ENCODE results near the gene PIM3.

The PIM3 gene

DNA sequence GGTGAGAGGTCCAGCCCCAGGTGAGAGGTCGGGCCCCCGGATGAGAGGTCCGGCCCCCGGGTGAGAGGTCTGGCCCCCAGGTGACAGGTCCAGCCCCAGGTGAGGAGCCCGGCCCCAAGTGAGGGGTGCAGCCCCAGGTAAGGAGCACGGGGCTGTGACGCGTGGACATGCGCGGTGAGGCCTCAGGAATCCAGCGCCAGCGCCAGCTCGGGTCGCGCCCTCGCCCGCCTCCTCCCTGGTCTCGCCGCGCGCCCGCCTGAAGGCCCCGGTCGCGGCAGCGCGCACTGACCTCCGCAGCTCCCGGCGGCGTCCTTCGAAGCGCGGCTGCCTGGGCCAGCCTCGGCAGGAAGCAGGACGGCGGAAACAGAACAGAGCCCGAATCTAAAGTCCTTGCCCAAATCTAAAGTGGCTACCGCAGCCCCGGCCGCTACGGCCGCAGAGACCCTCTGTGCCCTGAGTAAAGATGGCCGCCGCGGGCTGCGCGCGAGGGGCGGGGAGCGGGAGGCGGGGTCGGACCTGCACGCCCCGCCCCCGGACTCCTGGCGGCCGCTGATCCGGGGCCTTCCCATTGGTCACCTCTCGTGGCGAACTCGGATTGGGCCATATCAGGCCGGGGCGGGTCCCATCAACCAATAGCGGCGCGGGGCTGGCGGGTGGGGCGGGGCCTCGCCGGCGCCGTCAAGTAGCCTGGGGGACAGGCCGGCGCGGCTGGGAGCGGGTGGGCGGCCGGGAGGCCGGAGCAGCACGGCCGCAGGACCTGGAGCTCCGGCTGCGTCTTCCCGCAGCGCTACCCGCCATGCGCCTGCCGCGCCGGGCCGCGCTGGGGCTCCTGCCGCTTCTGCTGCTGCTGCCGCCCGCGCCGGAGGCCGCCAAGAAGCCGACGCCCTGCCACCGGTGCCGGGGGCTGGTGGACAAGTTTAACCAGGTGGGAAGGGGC lies 42.3 kb upstream of the PIM3 start, which contains the start of the genes ALG12 and CRELD2:
Gene ALG12, minus strand, starts transcription at position 465 of the 937 bp plus-strand sequence. CDS start 4,673 bp downstream, outside the sequence.
Gene CRELD2, plus strand, starts transcription at position 661 of the 937 bp plus-strand sequence. Its CDS starts 136 bp downstream, at position 797.
- H3K27ac ChIP-seq (ENCODE audit: low read depth, low read length): peak within 1 kb of the TSS; percentile 73
- peak within 1 kb of the TSS; percentile 85 for H3K9ac ChIP-seq (ENCODE audit: low read length)
- peak within 1 kb of the TSS; percentile 93 for H3K4me3 ChIP-seq (ENCODE audit: insufficient read depth, low read length, poor library complexity, severe bottlenecking)
- peaks cover 14% of the 10 kb centered on the region for H3K79me2 ChIP-seq (ENCODE audit: insufficient read depth, low read length)
- H3K9me3 ChIP-seq (ENCODE audit: insufficient read depth, low read length): no peaks in the 10 kb centered on the region
- H3K36me3 ChIP-seq (ENCODE audit: low read length): no peaks in the 10 kb centered on the region
- no peaks in the 10 kb centered on the region for H3F3A ChIP-seq (ENCODE audit: insufficient read depth)
- peak within 1 kb of the TSS; percentile 82 for H2AFZ ChIP-seq (ENCODE audit: low read depth, low read length, severe bottlenecking)
- H3K27me3 ChIP-seq (ENCODE audit: low read length): no peaks in the 10 kb centered on the region
- H3K9me2 ChIP-seq (replicated peaks; ENCODE audit: insufficient read depth, low read length): no peaks in the 10 kb centered on the region
- no peaks in the 10 kb centered on the region for H4K20me1 ChIP-seq (ENCODE audit: low read depth, low read length)
- TF ChIP-seq, protein P1, sequence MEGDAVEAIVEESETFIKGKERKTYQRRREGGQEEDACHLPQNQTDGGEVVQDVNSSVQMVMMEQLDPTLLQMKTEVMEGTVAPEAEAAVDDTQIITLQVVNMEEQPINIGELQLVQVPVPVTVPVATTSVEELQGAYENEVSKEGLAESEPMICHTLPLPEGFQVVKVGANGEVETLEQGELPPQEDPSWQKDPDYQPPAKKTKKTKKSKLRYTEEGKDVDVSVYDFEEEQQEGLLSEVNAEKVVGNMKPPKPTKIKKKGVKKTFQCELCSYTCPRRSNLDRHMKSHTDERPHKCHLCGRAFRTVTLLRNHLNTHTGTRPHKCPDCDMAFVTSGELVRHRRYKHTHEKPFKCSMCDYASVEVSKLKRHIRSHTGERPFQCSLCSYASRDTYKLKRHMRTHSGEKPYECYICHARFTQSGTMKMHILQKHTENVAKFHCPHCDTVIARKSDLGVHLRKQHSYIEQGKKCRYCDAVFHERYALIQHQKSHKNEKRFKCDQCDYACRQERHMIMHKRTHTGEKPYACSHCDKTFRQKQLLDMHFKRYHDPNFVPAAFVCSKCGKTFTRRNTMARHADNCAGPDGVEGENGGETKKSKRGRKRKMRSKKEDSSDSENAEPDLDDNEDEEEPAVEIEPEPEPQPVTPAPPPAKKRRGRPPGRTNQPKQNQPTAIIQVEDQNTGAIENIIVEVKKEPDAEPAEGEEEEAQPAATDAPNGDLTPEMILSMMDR (IDR thresholded peaks at IDR 0.05; ENCODE audit: insufficient read depth, low read length, poor library complexity, severe bottlenecking): no peak
- no peak for TF ChIP-seq EZH2phosphoT487 (conservative IDR thresholded peaks at IDR 0.05; ENCODE audit: low read length)
- H3K4me2 ChIP-seq (ENCODE audit: low read depth, low read length, poor library complexity, severe bottlenecking): peak within 1 kb of the TSS; percentile 99

DNA sequence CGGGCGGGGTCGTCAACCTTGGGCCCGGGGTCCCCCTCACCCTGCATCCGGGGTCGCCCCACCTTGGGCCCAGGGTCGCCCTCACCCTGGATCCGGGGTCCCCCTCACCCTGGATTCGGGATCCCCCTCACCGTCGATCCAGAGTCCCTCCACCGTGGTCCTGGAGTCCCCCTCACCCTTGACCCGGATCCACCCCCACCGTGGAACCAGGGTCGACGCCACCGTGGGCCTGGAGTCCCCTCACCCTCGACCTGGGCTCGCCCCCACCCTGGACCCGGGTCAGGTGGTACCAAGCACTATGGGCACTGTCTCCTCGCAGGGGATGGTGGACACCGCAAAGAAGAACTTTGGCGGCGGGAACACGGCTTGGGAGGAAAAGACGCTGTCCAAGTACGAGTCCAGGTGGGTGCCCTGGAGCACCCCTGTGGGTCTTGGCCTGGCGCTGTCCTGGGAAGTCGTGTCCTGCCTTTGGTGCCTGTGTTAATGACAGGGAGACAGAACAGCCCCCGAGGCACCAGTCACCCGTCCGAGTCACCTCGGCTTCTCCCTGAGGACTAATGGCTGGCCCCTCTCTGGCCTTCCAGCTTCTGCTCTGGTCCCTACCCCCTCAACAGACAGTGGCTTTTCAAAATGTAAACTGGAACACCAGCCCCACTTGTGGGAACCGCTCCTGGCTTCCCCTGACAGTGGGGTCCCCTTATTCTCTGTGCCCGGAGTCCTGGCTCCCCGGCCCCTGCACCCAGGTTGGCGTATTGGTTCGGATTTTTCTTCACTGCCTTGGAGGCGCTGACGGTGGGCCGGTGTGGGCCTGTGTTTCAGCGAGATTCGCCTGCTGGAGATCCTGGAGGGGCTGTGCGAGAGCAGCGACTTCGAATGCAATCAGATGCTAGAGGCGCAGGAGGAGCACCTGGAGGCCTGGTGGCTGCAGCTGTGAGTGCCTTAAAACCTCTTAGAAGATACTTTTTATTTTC lies 41.4 kb upstream of the PIM3 start:
- H3K4me2 ChIP-seq (ENCODE audit: low read depth, low read length, poor library complexity, severe bottlenecking): peak overlapping the region; percentile 73
- H3F3A ChIP-seq (ENCODE audit: insufficient read depth): peaks cover 8% of the 10 kb centered on the region
- H4K20me1 ChIP-seq (ENCODE audit: low read depth, low read length): no peaks in the 10 kb centered on the region
- no peaks in the 10 kb centered on the region for H3K9me3 ChIP-seq (ENCODE audit: insufficient read depth, low read length)
- H3K27me3 ChIP-seq (ENCODE audit: low read length): no peaks in the 10 kb centered on the region
- H3K9ac ChIP-seq (ENCODE audit: low read length): peak overlapping the region; percentile 85
- no peak for TF ChIP-seq EZH2phosphoT487 (conservative IDR thresholded peaks at IDR 0.05; ENCODE audit: low read length)
- TF ChIP-seq, protein P1 (IDR thresholded peaks at IDR 0.05; ENCODE audit: insufficient read depth, low read length, poor library complexity, severe bottlenecking): no peak
- no peak overlapping the region for H3K27ac ChIP-seq (ENCODE audit: low read depth, low read length)
- H2AFZ ChIP-seq (ENCODE audit: low read depth, low read length, severe bottlenecking): no peak overlapping the region
- H3K36me3 ChIP-seq (ENCODE audit: low read length): no peaks in the 10 kb centered on the region
- peak overlapping the region; percentile 69 for H3K4me3 ChIP-seq (ENCODE audit: insufficient read depth, low read length, poor library complexity, severe bottlenecking)
- no peaks in the 10 kb centered on the region for H3K9me2 ChIP-seq (replicated peaks; ENCODE audit: insufficient read depth, low read length)
- H3K79me2 ChIP-seq (ENCODE audit: insufficient read depth, low read length): peaks cover 14% of the 10 kb centered on the region

DNA sequence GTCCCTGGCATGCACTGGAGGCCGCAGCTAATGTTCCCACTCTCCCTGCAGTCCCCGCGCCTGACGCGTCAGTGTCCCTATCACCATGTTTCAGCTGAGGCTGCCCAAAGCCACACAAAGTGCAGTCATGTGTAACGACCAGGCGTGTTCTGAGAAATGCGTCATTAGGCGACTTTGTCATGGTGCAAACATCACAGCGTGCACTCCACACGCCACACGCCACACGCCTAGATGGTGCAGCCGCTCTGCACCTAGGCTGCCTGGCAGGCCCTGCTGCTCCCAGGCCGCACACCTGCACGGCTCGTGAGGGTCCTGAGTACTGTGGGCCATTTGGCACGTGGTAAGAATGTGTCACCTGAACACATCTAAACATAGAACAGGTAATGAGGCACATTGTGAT lies 39.7 kb upstream of the PIM3 start:
- no peaks in the 10 kb centered on the region for H3K9me3 ChIP-seq (ENCODE audit: insufficient read depth, low read length)
- H3K9ac ChIP-seq (ENCODE audit: low read length): no peak overlapping the region
- H3K4me3 ChIP-seq (ENCODE audit: insufficient read depth, low read length, poor library complexity, severe bottlenecking): no peak overlapping the region
- no peaks in the 10 kb centered on the region for H4K20me1 ChIP-seq (ENCODE audit: low read depth, low read length)
- peaks cover 14% of the 10 kb centered on the region for H3K79me2 ChIP-seq (ENCODE audit: insufficient read depth, low read length)
- no peaks in the 10 kb centered on the region for H3K9me2 ChIP-seq (replicated peaks; ENCODE audit: insufficient read depth, low read length)
- peaks cover 24% of the 10 kb centered on the region for H3F3A ChIP-seq (ENCODE audit: insufficient read depth)
- TF ChIP-seq, protein P1 (IDR thresholded peaks at IDR 0.05; ENCODE audit: insufficient read depth, low read length, poor library complexity, severe bottlenecking): no peak
- TF ChIP-seq EZH2phosphoT487 (conservative IDR thresholded peaks at IDR 0.05; ENCODE audit: low read length): no peak
- no peaks in the 10 kb centered on the region for H3K27me3 ChIP-seq (ENCODE audit: low read length)
- H2AFZ ChIP-seq (ENCODE audit: low read depth, low read length, severe bottlenecking): no peak overlapping the region
- H3K27ac ChIP-seq (ENCODE audit: low read depth, low read length): no peak overlapping the region
- H3K36me3 ChIP-seq (ENCODE audit: low read length): no peaks in the 10 kb centered on the region
- no peak overlapping the region for H3K4me2 ChIP-seq (ENCODE audit: low read depth, low read length, poor library complexity, severe bottlenecking)

Measured in SU-DHL-6 (cell line).